Stimulated activated CD4-positive, alpha-beta T cell treated with anti-CD3 and anti-CD28 coated beads, Interleukin-15, amount 100 ng/mL, for 48 hours (primary cell): Measurements from ENCODE around the gene IFT88.

Experiments used
- DNase-seq, 2 donors: peaks; one replicate each; pipeline ENCODE4 v3.0.0-alpha.2; 2020; ENCODE audit warnings: low read depth in 2 of 2

Gene IFT88

DNA sequence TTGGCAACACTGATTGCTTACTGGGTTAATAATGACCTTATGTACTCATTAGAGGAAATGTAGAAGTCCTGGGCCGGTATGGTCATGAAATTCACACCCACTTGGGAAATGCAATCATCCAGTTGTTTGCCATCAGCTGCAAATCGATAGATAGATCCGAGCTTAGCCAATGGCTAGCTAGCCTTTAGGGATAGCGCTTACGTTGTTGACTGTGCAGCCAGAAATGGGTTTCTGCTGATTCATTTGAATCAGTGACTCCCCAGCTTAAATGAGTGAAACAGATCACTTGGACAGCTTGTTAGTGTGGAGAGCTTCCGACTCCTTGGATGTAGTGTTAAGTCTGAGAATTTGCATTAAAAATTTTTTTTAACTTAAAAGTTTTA is 148.4 kb downstream of the IFT88 start:
- DNase-seq = no peak

DNA sequence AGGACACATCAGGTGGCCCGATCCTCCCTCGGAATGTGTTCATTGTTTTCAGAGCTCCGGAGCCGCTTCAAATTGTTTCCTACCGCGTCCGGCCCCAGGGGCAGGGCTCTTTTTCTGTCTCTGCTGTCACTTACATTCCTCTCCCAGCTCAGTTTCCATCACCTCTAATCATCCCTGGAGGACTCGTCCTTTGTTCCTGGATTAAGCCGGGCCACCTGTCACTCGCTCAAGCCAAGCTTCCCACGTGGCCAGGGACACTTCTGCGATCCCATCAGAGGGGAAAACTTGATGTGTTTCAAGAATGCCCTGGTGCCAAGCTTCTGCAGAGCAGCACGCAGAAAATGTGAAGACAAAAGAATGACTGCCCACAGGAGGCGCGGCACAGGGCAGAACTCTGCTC is 150.0 kb downstream of the IFT88 start:
- no peak for DNase-seq

DNA sequence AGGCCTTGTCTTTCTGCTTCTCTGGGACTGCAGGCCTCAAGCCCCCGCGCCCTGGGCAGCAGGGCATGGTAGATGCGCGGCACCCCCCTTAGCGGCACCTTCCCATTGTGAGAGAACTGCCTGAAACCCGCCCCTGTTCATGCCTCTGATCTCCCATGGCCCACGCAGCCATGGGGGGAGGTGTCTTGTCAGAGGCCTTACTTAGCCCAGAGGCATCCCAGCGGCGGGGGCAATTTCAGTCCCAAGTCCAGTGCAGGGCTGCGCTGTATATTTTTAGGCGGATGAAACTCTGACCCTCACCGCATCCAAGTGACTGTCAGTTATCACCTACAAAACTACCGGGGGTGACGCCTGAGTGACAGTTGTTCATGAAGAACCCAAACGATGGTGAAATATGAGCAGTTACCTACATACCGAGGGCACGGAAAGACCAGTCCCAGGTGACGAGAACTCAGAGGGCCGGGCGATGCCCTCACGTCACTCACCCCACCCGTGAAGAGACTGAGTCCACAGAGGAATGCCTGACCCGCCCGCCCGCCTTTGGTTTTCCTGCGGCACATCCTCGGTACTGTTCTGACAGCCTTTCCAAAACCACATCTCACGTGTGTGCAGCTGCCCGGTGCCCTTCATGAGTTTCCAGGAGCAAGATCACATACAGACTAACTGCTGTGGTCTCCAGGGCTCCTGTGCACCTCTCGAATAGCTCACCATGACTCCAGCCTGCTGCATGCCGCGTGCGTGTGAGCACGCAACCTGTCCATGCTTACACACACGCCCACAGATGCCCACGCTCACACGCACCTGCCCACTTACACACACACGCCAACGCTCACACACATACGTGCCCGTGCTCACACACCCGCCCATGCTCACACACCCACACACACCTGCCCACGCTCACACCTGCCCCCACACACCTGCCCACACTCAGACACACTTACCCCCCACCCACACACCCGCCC is 150.9 kb downstream of the IFT88 start:
- no peak for DNase-seq

DNA sequence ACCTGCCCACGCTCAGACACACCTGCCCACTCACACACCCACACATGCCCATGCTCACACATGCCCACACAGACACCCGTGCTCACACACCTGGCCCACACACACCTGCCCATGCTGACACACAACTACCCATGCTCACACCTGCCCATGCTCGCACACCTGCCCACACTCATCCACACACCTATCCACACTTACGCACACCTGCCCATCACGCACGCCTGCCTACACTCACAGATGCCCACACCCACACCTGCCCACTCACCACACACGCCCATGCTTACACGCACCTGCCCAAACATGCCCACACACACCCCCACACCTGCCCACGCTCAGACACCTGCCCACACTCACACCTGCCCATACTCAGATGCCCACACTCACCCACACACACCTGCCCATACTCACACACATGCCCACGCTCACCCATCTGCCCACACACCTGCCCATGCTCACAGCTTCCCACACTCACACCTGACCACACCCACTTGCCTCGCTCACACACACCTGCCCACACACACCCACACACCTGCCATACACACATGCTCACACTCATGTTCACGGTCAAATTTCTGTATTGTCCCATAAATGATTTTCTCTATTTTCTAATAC is 152.1 kb downstream of the IFT88 start:
- no peak for DNase-seq

DNA sequence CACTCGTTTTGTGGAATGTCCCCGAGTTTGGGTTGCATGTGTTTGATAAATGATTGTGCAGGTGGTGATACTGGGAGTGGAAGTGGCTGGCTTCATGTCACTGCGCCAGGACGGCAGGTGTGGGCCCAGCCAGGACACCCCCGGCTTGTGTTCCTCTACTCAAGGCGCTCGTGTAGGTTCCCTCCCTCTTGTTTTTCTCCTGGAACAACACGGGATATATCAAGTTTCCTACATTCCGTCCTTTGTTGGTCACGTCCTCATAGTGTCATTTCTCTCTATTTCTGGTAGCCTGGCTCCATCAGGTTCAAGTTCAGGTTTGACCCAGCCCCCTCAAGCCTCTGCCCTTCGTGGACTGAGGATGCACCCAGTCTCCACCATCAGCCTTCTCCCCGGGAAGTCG is 152.8 kb downstream of the IFT88 start:
- no peak for DNase-seq

DNA sequence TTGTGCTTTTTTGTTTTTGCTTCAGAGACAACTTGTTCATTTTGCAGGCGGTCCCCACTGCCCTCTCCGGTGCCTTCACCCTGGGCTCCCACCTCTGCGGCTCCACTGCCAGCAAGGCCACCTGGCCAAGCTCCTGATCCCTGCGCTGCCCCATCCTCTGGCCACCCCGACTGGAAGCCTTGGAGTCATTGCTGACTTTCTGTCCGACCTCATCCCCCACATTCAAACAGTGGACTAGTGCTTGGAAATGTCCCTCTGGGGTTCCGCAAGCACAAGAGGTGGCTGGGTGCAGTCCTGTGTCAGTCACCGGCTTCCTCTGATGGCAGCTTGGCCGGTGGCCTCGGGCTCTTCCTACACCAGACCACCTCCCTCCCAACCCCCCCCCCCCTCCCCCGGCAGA is 153.5 kb downstream of the IFT88 start:
- no peak for DNase-seq

DNA sequence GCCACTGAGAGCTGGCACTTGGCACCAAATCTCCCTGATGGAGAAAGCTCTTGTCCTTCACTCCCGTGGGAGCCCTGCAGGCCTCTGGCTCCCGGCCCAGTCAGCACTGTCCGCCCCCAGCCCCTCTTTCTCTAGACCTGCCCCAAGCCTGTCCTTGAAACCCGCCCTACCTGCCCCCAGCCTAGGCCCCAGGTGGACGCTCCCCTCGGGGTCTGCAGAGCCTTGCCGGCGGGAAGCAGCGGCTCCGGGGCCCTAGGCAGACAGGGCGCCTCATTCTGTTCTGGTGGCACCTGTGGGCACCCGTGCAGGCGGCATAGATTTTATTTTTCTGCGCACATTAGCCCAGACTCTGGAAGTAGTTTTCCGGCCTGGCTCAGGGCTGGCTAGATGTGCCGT is 154.1 kb downstream of the IFT88 start:
- no peak for DNase-seq

DNA sequence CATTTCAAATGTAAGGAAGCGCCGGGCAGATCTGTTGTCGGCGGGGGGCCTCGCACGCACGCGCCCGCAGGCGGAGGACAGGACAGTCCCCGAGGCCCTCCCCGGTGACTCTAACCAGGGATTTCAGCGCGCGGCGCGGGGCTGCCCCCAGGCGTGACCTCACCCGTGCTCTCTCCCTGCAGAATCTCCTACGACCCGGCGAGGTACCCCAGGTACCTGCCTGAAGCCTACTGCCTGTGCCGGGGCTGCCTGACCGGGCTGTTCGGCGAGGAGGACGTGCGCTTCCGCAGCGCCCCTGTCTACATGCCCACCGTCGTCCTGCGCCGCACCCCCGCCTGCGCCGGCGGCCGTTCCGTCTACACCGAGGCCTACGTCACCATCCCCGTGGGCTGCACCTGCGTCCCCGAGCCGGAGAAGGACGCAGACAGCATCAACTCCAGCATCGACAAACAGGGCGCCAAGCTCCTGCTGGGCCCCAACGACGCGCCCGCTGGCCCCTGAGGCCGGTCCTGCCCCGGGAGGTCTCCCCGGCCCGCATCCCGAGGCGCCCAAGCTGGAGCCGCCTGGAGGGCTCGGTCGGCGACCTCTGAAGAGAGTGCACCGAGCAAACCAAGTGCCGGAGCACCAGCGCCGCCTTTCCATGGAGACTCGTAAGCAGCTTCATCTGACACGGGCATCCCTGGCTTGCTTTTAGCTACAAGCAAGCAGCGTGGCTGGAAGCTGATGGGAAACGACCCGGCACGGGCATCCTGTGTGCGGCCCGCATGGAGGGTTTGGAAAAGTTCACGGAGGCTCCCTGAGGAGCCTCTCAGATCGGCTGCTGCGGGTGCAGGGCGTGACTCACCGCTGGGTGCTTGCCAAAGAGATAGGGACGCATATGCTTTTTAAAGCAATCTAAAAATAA is 154.7 kb downstream of the IFT88 start:
- no peak for DNase-seq

DNA sequence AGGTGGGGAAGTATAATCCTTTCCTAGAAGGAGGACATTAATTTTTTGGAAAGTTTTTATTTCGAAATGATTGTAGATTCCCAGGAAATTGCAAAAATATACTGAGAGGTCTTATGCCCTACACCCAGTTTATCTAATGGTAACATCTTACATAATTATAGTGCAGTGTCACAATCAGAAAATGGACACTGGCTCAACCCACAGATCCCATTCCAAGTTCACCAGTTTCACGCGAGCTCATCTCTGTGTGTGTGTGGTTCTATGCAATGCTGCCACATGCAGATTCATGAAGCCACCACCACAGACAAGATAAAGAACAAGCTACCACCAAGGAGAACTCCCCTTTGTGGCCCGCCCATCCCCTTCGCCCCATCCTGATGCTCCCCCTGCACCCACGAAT is 160.9 kb downstream of the IFT88 start:
- DNase-seq = no peak

DNA sequence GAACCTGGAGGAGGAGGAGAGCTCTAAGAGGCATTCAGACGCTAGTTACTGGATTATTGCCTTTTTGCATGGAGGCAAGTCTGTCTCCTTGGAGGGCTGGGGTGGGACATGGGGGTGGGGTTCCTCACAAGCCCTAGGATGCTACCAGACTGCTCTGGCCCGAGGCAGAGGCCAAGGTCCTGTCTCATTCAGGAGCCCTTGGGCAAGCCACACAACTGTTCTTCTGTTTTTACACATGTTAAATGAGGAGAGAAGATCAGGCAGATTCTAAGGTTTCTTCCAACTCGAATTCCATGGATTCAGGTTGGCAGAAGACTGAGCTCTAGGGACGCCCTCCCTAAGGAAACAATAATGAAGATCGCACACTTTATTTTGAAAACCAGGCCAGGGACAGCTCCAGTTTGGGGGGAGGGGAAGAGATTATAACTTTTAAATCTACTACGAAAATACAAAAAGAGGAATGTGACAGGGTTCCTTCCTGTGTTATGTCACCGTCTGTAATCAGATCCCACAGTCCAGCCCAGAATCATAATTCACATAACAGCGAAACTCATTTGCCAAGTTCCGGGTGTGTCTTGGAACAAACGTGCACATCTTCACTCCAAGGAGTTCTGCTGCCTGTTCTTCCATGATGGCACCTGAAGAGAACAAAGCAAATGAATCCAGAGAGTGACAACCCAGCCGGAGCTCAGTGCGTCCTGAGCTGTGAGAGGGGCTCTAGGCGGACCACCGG is 161.8 kb downstream of the IFT88 start:
- DNase-seq = no peak

DNA sequence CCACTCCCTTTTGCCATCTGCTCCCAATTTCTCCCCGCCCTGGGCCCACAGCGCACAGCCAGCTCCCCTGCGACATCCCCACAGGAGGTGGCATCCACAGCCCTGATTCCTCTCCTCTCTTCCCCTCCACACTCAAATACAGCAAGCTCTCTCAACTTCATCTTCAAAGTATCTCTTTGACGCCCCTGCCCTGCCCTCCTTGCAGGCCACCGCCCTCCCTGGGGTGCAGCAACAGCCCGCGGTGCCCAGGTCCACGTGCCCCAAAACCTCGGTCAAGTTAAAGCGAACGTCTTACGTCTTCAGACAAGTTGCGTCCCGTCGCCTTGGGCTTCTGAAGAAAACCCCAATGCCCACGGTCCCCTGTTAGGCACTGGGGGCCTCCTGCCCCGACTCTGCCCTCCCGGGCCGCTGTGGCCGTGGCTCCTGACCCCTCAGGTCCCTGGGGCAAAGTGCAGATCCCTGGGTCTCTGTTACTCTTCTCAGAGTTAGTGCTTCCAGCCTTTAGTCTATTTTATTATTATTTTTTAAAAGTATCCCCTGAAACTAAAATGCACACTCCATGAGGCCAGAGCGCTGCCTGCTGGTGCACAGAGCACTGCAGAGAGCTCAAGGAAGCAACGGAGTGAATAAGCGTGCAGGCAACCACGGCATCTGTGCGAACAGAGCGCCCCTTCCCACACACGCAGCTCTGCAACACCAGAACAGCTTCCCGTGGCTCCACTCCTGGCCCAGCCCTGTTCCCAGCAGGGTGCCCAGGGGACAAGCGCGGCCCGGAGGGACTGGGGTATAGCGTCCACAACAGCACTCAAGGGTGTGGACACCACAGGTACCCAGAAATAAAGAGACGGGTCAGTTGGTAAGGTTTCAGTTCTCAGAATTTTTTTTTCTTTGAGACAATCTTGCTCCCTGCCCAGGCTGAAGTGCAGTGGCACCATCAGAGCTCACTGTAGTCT is 163.0 kb downstream of the IFT88 start:
- no peak for DNase-seq

DNA sequence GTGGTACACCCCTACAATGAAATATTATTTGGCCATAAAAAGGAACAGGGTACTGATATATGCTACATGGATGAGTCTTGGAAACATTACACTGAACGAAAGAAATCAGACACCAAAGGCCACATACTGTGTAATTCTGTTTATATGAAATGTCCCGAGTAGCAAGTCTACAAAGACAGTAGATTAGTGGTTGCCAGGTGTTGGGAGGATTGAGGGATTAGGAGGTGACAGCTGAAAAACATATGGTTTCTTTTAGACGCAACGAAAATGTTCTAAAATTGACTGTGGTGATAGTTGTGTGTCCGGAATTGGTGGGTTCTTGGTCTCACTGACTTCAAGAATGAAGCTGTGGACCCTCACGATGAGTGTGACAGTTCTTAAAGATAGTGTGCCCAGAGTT is 171.7 kb downstream of the IFT88 start:
- DNase-seq = no peak

DNA sequence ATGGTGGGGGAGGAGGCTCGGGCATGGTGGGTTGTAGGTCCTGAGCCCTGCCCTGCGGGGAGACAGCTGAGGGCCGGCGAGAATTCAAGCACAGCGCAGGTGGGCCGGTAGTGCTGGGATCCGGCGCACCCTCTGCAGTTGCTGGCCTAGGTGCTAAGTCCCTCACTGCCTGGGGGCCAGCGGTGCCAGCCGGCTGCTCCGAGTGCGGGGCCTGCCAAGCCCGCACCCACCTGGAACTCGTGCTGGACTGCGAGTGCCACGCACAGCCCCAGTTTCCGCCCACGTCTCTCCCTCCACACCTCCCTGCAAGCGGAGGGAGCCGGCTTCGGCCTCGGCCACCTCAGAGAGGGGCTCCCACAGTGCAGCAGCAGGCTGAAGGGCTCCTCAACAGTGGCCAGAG is 173.1 kb downstream of the IFT88 start:
- DNase-seq = no peak
